GM13976 (cell line): ENCODE measurements around the gene BRMS1.

Source experiments
- DNase-seq: peaks from one replicate; pipeline ENCODE4 v3.0.0; 2012; ENCODE audit warnings: low spot score
- CTCF ChIP-seq: IDR thresholded peaks from 2 replicates; pipeline ENCODE4 v1.5.1; 2012; ENCODE audit warnings: borderline replicate concordance, mild to moderate bottlenecking; ENCODE audit not compliant: insufficient read depth; ENCODE audit errors: extremely low read depth, missing control alignments, control extremely low read depth
- in situ Hi-C: fragments of 300-500 bp; cut with MboI; formaldehyde crosslinking; loops from one replicate; pipeline ENCODE4 v1.12.0; 2022; ENCODE audit warnings: low sequenced_read_pairs, mixed read lengths, inconsistent platforms; ENCODE audit not compliant: unreplicated experiment

Gene BRMS1

DNA sequence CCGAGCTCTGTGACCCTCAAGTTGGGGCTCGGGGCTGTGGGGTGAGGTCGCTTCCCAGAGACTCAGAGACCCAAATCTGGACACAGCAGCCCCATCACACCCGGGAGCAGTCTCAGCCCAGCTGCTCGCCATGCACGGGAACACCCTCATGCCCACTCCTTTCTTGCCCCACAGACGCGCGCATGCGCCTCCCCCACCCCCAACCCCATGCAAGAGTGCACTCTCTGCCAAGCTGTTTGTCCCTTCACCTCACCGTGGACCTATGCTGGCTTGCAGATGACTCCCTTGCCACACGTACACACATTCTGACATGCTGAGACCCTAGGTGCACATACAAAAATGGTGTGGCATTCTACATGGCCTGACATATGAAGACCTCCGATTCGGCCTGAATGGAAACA is 27.6 kb downstream of the BRMS1 start:
- no peak for DNase-seq
- in situ Hi-C loops, result no loop called here
- no peak for TF ChIP-seq CTCF

- DNase-seq, result no peak
- in situ Hi-C loops, result no loop called here
- TF ChIP-seq CTCF, result no peak
Observed at GRCh38 chr11:66316849-66317251, 28.1 kb downstream of the BRMS1 start, which contains the start of gene CD248. TSS of gene CD248 (minus strand) at chr11:66317044. CDS start at chr11:66317027, 17 bp downstream.

- in situ Hi-C loops, result no loop called here
- DNase-seq, result no peak
- no peak for TF ChIP-seq CTCF
Observed at GRCh38 chr11:66315921-66316811, 28.7 kb downstream of the BRMS1 start.

DNA sequence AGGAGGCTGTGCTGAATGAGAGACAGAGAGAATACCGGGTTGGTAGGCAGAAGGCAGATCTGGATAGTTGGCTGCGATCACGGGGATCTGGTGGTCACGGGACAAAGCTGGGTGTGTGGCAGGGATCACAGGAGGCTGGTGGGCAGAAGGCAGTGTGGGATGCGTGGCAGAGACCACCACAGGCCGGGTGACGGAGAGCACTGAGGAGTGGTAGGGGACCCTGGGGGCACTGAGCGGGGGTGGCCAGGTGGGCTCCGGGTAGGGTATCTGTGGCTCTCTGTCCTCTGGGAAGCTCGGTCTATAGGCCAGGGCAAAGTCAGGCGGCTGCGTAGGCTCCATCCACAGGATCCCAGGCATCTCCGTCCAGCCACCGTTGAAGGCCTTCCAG is 29.4 kb downstream of the BRMS1 start:
- no peak for DNase-seq
- in situ Hi-C loops, result no loop called here
- no peak for TF ChIP-seq CTCF

DNA sequence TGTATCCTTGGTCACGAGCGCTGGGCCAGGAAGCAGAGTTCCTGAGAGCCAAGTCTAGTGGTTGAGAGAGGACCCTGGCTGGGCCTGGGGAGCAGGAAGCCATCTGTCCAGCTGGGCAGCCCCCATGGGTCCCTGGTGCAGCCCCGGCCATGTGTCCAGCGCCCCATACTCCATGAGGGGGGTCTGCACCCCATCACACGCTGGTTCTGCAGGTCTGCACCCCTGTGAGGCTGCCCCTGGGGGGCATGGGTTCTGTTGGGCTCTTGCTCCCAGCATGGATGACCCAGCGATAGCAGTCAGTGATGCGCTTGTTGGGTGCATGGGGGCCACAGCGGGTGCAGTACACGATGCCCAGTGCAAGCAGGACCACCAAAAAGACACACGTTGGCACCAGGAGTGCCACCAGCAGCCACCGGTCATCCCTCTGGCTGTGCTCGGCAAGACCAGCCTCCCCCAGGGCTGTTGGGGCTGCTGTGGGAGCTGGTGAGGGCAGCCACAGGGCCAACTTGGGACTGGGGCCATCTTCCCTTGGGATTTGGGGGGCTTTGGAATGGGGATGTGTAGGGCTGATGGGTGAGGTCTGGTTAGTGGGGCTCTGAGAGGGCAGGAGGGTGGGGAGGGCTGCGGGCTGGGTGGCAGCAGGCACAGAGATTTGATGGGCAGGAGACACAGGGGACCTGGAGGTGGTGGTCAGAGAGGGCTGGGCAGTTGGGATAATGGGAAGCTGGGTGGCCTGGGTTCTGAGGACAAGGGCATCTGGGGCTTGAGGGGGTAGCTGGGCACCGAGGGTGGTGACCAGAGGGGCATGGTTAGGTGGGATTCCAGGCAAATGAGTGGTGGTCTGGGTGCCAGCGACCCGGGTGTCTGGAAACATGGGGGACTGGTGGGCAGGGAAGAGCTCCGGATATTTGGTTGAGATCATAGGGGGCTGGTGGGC is 30.1 kb downstream of the BRMS1 start:
- DNase-seq, result no peak
- TF ChIP-seq CTCF, result no peak
- in situ Hi-C loops, result no loop called here

DNA sequence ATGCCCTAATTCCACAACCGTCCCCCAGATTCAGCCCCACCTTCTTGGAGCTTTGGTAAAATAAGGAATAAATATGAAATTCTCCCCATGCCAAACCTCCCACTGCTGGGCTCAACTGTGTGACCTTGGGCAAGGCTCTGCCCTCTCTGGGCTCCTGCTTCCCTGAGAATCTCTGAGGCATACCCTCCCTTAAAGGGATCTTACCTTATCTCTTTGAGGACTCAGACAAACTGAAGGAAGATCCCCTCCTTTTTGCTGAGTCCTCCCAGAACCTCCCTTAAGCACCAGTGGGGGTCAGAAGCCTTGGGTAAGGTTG is 30.8 kb downstream of the BRMS1 start:
- in situ Hi-C loops, result no loop called here
- no peak for DNase-seq
- no peak for TF ChIP-seq CTCF
